Stimulated activated CD4-positive, alpha-beta T cell treated with anti-CD3 and anti-CD28 coated beads, Interleukin-1b, Interleukin-23, amount 100 ng/mL, for 24 hours (primary cell): Measurements from ENCODE around the gene FNDC10.
A peak's percentile ranks its signal among the peaks of the same experiment; 100 is the strongest.

Experiments
- DNase-seq, 4 experiments: peaks; one replicate each; pipeline ENCODE4 v3.0.0-alpha.2; 2020; ENCODE audit warnings: low read depth in 4 of 4, low spot score in 1 of 4

Gene FNDC10

GRCh38 chr1:1616045-1616790 is 16.3 kb upstream of the FNDC10 start:
- DNase-seq: peak in 1 of 4 experiments; percentile 42

GRCh38 chr1:1615256-1616044 is 15.5 kb upstream of the FNDC10 start, which contains the start of gene MIB2:
TSS of gene MIB2 (plus strand) at chr1:1615500. CDS start at chr1:1623453, 7,953 bp downstream.
- DNase-seq: peak; percentile 90 to 94 (median 93)

GRCh38 chr1:1614954-1615255 is 15.0 kb upstream of the FNDC10 start:
- no peak for DNase-seq

- DNase-seq: peak in 2 of 4 experiments; percentile 39 to 43
Measured at GRCh38 chr1:1614204-1614953, 14.4 kb upstream of the FNDC10 start.

GRCh38 chr1:1613509-1614082 is 13.7 kb upstream of the FNDC10 start:
- DNase-seq: no peak

- no peak for DNase-seq
Measured at GRCh38 chr1:1612104-1612400, 12.1 kb upstream of the FNDC10 start.

- no peak for DNase-seq
Measured at GRCh38 chr1:1610796-1611195, 10.9 kb upstream of the FNDC10 start.

- no peak for DNase-seq
Measured at GRCh38 chr1:1609822-1610485, 10.0 kb upstream of the FNDC10 start.

GRCh38 chr1:1606232-1606631 is 6.3 kb upstream of the FNDC10 start:
- no peak for DNase-seq

GRCh38 chr1:1605724-1606123 is 5.8 kb upstream of the FNDC10 start:
- no peak for DNase-seq

GRCh38 chr1:1605034-1605591 is 5.2 kb upstream of the FNDC10 start:
- no peak for DNase-seq

GRCh38 chr1:1604374-1605033 is 4.6 kb upstream of the FNDC10 start:
- no peak for DNase-seq

- DNase-seq: no peak
Measured at GRCh38 chr1:1603671-1604373, 3.9 kb upstream of the FNDC10 start.

GRCh38 chr1:1602968-1603506 is 3.1 kb upstream of the FNDC10 start:
- no peak for DNase-seq

- no peak for DNase-seq
Measured at GRCh38 chr1:1602304-1602967, 2.5 kb upstream of the FNDC10 start.

- DNase-seq: no peak
Measured at GRCh38 chr1:1601564-1602303, 1.8 kb upstream of the FNDC10 start.

GRCh38 chr1:1600861-1601563 is 1.1 kb upstream of the FNDC10 start:
- DNase-seq: no peak
